Breast epithelium (tissue), 4 donors: ENCODE data around the gene CHD5. TPM values are rescaled to one million over a fixed set of nuclear protein-coding genes. Genes with fewer than 3 reads are reported as not detected.

ENCODE experiments used
- DNase-seq, 2 donors: peaks; one replicate each; pipeline ENCODE4 v3.0.0-alpha.2; 2019; ENCODE audit warnings: low spot score in 2 of 2
- H3K27ac ChIP-seq, 2 donors: fragments of 200-600 bp; sonication (generic) in 1 of 2; one replicate each; pipeline ENCODE4 v1.5.1; 2016 to 2019; ENCODE audit warnings: mild to moderate bottlenecking in 1 of 2
- H3K27me3 ChIP-seq, 2 donors: fragments of 200-600 bp; sonication (generic) in 1 of 2; one replicate each; pipeline versions ENCODE4 v1.5.1 to v1.6.0; 2017 to 2019; ENCODE audit warnings: control low read depth in 1 of 2, mild to moderate bottlenecking in 1 of 2
- H3K36me3 ChIP-seq: fragments of 200-600 bp; one replicate; pipeline ENCODE4 v1.5.1; 2019
- H3K4me1 ChIP-seq, 2 donors: fragments of 200-600 bp; sonication (generic); one replicate each; pipeline ENCODE4 v1.5.1; 2016 to 2019; ENCODE audit warnings: control low read depth in 1 of 2
- H3K4me3 ChIP-seq, 3 donors: fragments of 200-600 bp; sonication (generic); 1 replicate in 2 of 3; 2 replicates in 1 of 3; pipeline ENCODE4 v1.5.1; 2016 to 2019; ENCODE audit warnings: mild to moderate bottlenecking in 3 of 3, moderate library complexity in 2 of 3
- H3K9me3 ChIP-seq, 2 donors: fragments of 200-600 bp; sonication (generic) in 1 of 2; one replicate each; pipeline ENCODE4 v1.5.1; 2016 to 2019; ENCODE audit warnings: control low read depth in 1 of 2
- CTCF ChIP-seq, 3 donors: fragments of 450-650 bp; IDR thresholded peaks; one replicate each; pipeline ENCODE4 v1.5.1; 2016 to 2017; ENCODE audit warnings: antibody characterized with exemption in 3 of 3, mild to moderate bottlenecking in 3 of 3, moderate library complexity in 3 of 3
- POLR2A ChIP-seq: fragments of 450-650 bp; IDR thresholded peaks from one replicate; pipeline ENCODE4 v1.6.1; 2016; ENCODE audit warnings: antibody characterized with exemption, mild to moderate bottlenecking, moderate library complexity
- POLR2AphosphoS5 ChIP-seq, 3 donors: sonication (generic); formaldehyde crosslinking; IDR thresholded peaks; one replicate each; pipeline ENCODE4 v1.6.1; 2017; ENCODE audit warnings: antibody characterized with exemption in 3 of 3
- intact Hi-C: fragments of 100-400 bp; cut with DNase I; formaldehyde crosslinking; loops from one replicate; pipeline ENCODE4 v1.15.1; 2023; ENCODE audit warnings: low total_unique reads
- total RNA-seq, 3 donors: library from RNA; depleted of rRNA; stranded (reverse); fragments of >200 nt; gene quantifications; one replicate each; pipeline ENCODE4 v1.1.0, GENCODE V29; 2016

The CHD5 gene
- total RNA-seq, 3 donors from 2014 or later = under 0.01 to 0.33 (median 0.15) TPM

- intact Hi-C loops = no loop called here
- TF ChIP-seq POLR2AphosphoS5 (IDR thresholded peaks at IDR 0.05) (no peak), POLR2A (no peak), CTCF (IDR thresholded peaks at IDR 0.05) (no peak)
- H3K4me3 ChIP-seq = no peak overlapping the region
Measured at GRCh38 chr1:6113116-6113515, 67.0 kb downstream of the CHD5 start.

GRCh38 chr1:6112690-6113005 lies 67.5 kb downstream of the CHD5 start:
- H3K27ac ChIP-seq = no peak overlapping the region
- no peak for TF ChIP-seq CTCF (IDR thresholded peaks at IDR 0.05)
- no peak for TF ChIP-seq POLR2AphosphoS5 (IDR thresholded peaks at IDR 0.05)
- TF ChIP-seq POLR2A = no peak
- intact Hi-C loops = no loop called here
- peaks cover 0 to 14% of the 10 kb centered on the region in 2 donors for H3K27me3 ChIP-seq
- H3K4me3 ChIP-seq = no peak overlapping the region
- H3K9me3 ChIP-seq = peaks cover 0 to 10% of the 10 kb centered on the region in 2 donors
- DNase-seq = no peak
- no peaks in the 10 kb centered on the region for H3K36me3 ChIP-seq
- H3K4me1 ChIP-seq = no peaks in the 10 kb centered on the region

More at GRCh38 chr1:6113116-6113515, 67.0 kb downstream of the CHD5 start:
- no peaks in the 10 kb centered on the region for H3K36me3 ChIP-seq
- no peak overlapping the region for H3K27ac ChIP-seq
- peaks cover 0 to 13% of the 10 kb centered on the region in 2 donors for H3K9me3 ChIP-seq
- no peaks in the 10 kb centered on the region for H3K4me1 ChIP-seq
- DNase-seq = no peak
- H3K27me3 ChIP-seq = peaks cover 0 to 14% of the 10 kb centered on the region in 2 donors

GRCh38 chr1:6111991-6112689 lies 68.0 kb downstream of the CHD5 start:
- Histone ChIP-seq H3K9me3 (peaks cover 0 to 5% of the 10 kb centered on the region in 2 donors), H3K4me1 (no peaks in the 10 kb centered on the region), H3K27me3 (peaks cover 0 to 14% of the 10 kb centered on the region in 2 donors), H3K36me3 (no peaks in the 10 kb centered on the region), H3K4me3 (no peak overlapping the region), H3K27ac (no peak overlapping the region)
- no peak for DNase-seq
- intact Hi-C loops = no loop called here
- TF ChIP-seq CTCF (IDR thresholded peaks at IDR 0.05) (no peak), POLR2A (no peak), POLR2AphosphoS5 (IDR thresholded peaks at IDR 0.05) (no peak)

- Histone ChIP-seq H3K27me3 (peaks cover 0 to 14% of the 10 kb centered on the region in 2 donors), H3K27ac (no peak overlapping the region), H3K4me3 (no peak overlapping the region), H3K9me3 (no peaks in the 10 kb centered on the region), H3K36me3 (no peaks in the 10 kb centered on the region), H3K4me1 (no peaks in the 10 kb centered on the region)
- TF ChIP-seq POLR2AphosphoS5 (IDR thresholded peaks at IDR 0.05) = no peak
- no peak for TF ChIP-seq CTCF (IDR thresholded peaks at IDR 0.05)
- no peak for TF ChIP-seq POLR2A
- intact Hi-C loops = no loop called here
- DNase-seq = no peak
Measured at GRCh38 chr1:6111571-6111970, 68.5 kb downstream of the CHD5 start.

- intact Hi-C loops = no loop called here
- Histone ChIP-seq H3K9me3 (no peaks in the 10 kb centered on the region), H3K36me3 (no peaks in the 10 kb centered on the region), H3K27ac (no peak overlapping the region), H3K4me1 (no peaks in the 10 kb centered on the region), H3K4me3 (no peak overlapping the region), H3K27me3 (peaks cover 0 to 20% of the 10 kb centered on the region in 2 donors)
- TF ChIP-seq CTCF (IDR thresholded peaks at IDR 0.05) (no peak), POLR2AphosphoS5 (IDR thresholded peaks at IDR 0.05) (no peak), POLR2A (no peak)
- no peak for DNase-seq
Measured at GRCh38 chr1:6110326-6110725, 69.8 kb downstream of the CHD5 start.
